H1 (cell line): ENCODE measurements around the gene RPS5. TPM values are rescaled to one million over a fixed set of nuclear protein-coding genes. Genes with fewer than 3 reads are reported as not detected.

ENCODE experiments used
- CHD7 ChIP-seq: fragments of 300-600 bp; sonication (generic); IDR thresholded peaks from 2 replicates; pipeline ENCODE4 v1.7.1; 2012; ENCODE audit warnings: low read length, moderate library complexity, mild to moderate bottlenecking, inconsistent platforms; ENCODE audit not compliant: insufficient replicate concordance
- GTF2F1 ChIP-seq: IDR thresholded peaks from 2 replicates; pipeline ENCODE4 v1.6.1; 2012; ENCODE audit warnings: low read depth, low read length, improper control_type of control experiment, borderline replicate concordance
- JUND ChIP-seq: IDR thresholded peaks from 2 replicates; pipeline ENCODE4 v1.6.1; 2011; ENCODE audit warnings: mild to moderate bottlenecking, improper control_type of control experiment, low read length
- KDM1A ChIP-seq: fragments of 200-600, 300-600 bp; sonication (generic); IDR thresholded peaks from 2 replicates; pipeline ENCODE4 v1.7.1; 2016; ENCODE audit warnings: mild to moderate bottlenecking, low read length, borderline replicate concordance
- MAX ChIP-seq: IDR thresholded peaks from 2 replicates; pipeline ENCODE4 v1.6.1; 2012; ENCODE audit warnings: inconsistent platforms
- PHF8 ChIP-seq: fragments of 200-600 bp; sonication (generic); conservative IDR thresholded peaks from 2 replicates; pipeline ENCODE4 v1.7.1; 2012; ENCODE audit warnings: low read depth, mild to moderate bottlenecking, inconsistent platforms, low read length, moderate library complexity
- RFX5 ChIP-seq: IDR thresholded peaks from 2 replicates; pipeline ENCODE4 v1.6.1; 2011; ENCODE audit warnings: low read depth, low read length, improper control_type of control experiment, borderline replicate concordance
- SIRT6 ChIP-seq: IDR thresholded peaks from one replicate; pipeline ENCODE4 v1.7.1; 2012; ENCODE audit warnings: low read length, inconsistent platforms
- TAF7 ChIP-seq: optimal IDR thresholded peaks from 2 replicates; pipeline ENCODE3; 2011; ENCODE audit warnings: low read depth, mild to moderate bottlenecking, inconsistent platforms, low read length, moderate library complexity, borderline replicate concordance
- polyA plus RNA-seq, 7 experiments: library from polyadenylated mRNA; depleted of rRNA in 3 of 7; stranded (reverse) in 5 of 7; unstranded in 2 of 7; fragments of >200 nt in 5 of 7; fragments of 200-250 nt in 2 of 7; gene quantifications; 1 replicate in 5 of 7; 2 replicates in 1 of 7; 4 replicates in 1 of 7; pipeline versions ENCODE4 v1.2.1 to v1.2.3, GENCODE V29; 2011 to 2013; ENCODE audit warnings: missing spikeins in 2 of 7, mixed read lengths in 2 of 7
- total RNA-seq: library from RNA; stranded (reverse); fragmentation: NEBNext Ultra II Directional; extraction: Animal tissue kit (Norgen Biotek cat#: 25700); gene quantifications from 2 replicates; pipeline ENCODE4 v1.2.1, GENCODE V29; 2021

The RPS5 gene
- total and polyA plus RNA-seq, 2 of the 8 experiments (the other 6 are each of a cell fraction or from before 2014, with no cell fraction given): 1,557 to 5,731 TPM

GRCh38 chr19:58439576-58440554 lies 52.8 kb downstream of the RPS5 start, which contains the start of gene ZNF132 (continued):
- TF ChIP-seq CHD7: no peak
- no peak for TF ChIP-seq JUND
- TF ChIP-seq PHF8: peak; percentile 79
- no peak for TF ChIP-seq GTF2F1
- no peak for TF ChIP-seq TAF7
- TF ChIP-seq MAX: peak; percentile 72; the same call in 1 of the 2 replicates
- TF ChIP-seq RFX5: no peak
- TF ChIP-seq SIRT6: no peak
- TF ChIP-seq KDM1A: no peak
